K562 (cell line): Measurements from ENCODE around the gene CLCN1. TPM values are rescaled to one million over a fixed set of nuclear protein-coding genes. Genes with fewer than 3 reads are reported as not detected.

Source experiments
- KDM2B ChIP-seq: fragments of 250-450 bp; sonication (Bioruptor Pico); IDR thresholded peaks from 2 replicates; pipeline ENCODE4 v1.8.0; 2021; ENCODE audit warnings: mild to moderate bottlenecking, moderate library complexity
- PRMT5 ChIP-seq: sonication (generic); formaldehyde crosslinking; IDR thresholded peaks from 2 replicates; pipeline ENCODE4 v1.5.0; 2020; ENCODE audit warnings: missing genetic modification reagents
- SAP30 ChIP-seq: fragments of 200-600 bp; sonication (generic); IDR thresholded peaks from 2 replicates; pipeline ENCODE4 v1.6.1; 2012; ENCODE audit warnings: borderline replicate concordance, low read depth, mild to moderate bottlenecking, moderate library complexity, low read length, control low read depth, inconsistent platforms; ENCODE audit not compliant: insufficient read depth, poor library complexity, severe bottlenecking
- ZNF764 ChIP-seq: fragments of 250-450 bp; sonication (Bioruptor Pico); IDR thresholded peaks from 2 replicates; pipeline ENCODE4 v1.4.0; 2020; ENCODE audit warnings: low read depth, mild to moderate bottlenecking, moderate library complexity
- polyA plus RNA-seq, 8 experiments: library from polyadenylated mRNA; depleted of rRNA in 4 of 8; stranded (reverse) in 5 of 8; unstranded in 3 of 8; fragments of >200 nt; fragmentation: Nextera tagmentation in 2 of 8; fragmentation: Illumina TruSeq in 1 of 8; extraction: Ambion mirVana in 2 of 8; extraction: Trizol in 1 of 8; gene quantifications; 2 replicates each; pipeline versions ENCODE4 v1.2.1 to v1.2.3, GENCODE V29; 2011 to 2014; ENCODE audit warnings: inconsistent platforms in 1 of 8, missing spikeins in 1 of 8
- total RNA-seq, 7 experiments: library from RNA; depleted of rRNA in 6 of 7; stranded (reverse); fragments of >200 nt in 6 of 7; fragmentation: Illumina TruSeq in 2 of 7; extraction: Trizol in 2 of 7; gene quantifications; 2 replicates each; pipeline versions ENCODE4 v1.2.1 to v1.2.3, GENCODE V29; 2011 to 2021; ENCODE audit warnings: low replicate concordance in 1 of 7
- TF ChIP-seq, protein P1 (sequence below), 2 experiments: fragments of 450-650 bp; formaldehyde crosslinking in 1 of 2; IDR thresholded peaks; 2 replicates each; pipeline versions ENCODE4 v1.4.0 to v1.6.1; 2014 to 2020; ENCODE audit warnings: mild to moderate bottlenecking in 2 of 2, borderline replicate concordance in 1 of 2, low read depth in 1 of 2
- TF ChIP-seq, protein P2 (sequence below): sonication (generic); formaldehyde crosslinking; IDR thresholded peaks from 2 replicates; pipeline ENCODE4 v1.8.0; 2022; ENCODE audit warnings: mild to moderate bottlenecking, low read depth, missing genetic modification reagents
- TF ChIP-seq, protein P3 (sequence below), 2 experiments: fragments of 450-650 bp; IDR thresholded peaks; 2 replicates each; pipeline ENCODE4 v1.6.1; 2016
- TF ChIP-seq, protein P4 (sequence below): sonication (generic); formaldehyde crosslinking; IDR thresholded peaks from 2 replicates; pipeline ENCODE4 v1.8.1; 2023; ENCODE audit warnings: missing genetic modification reagents, mild to moderate bottlenecking, borderline replicate concordance

Gene CLCN1
- total and polyA plus RNA-seq, 9 of the 15 experiments (the other 6 are each of a cell fraction or from before 2014, with no cell fraction given) = 0.01 to 0.11 (median 0.04) TPM; not detected in 4

DNA sequence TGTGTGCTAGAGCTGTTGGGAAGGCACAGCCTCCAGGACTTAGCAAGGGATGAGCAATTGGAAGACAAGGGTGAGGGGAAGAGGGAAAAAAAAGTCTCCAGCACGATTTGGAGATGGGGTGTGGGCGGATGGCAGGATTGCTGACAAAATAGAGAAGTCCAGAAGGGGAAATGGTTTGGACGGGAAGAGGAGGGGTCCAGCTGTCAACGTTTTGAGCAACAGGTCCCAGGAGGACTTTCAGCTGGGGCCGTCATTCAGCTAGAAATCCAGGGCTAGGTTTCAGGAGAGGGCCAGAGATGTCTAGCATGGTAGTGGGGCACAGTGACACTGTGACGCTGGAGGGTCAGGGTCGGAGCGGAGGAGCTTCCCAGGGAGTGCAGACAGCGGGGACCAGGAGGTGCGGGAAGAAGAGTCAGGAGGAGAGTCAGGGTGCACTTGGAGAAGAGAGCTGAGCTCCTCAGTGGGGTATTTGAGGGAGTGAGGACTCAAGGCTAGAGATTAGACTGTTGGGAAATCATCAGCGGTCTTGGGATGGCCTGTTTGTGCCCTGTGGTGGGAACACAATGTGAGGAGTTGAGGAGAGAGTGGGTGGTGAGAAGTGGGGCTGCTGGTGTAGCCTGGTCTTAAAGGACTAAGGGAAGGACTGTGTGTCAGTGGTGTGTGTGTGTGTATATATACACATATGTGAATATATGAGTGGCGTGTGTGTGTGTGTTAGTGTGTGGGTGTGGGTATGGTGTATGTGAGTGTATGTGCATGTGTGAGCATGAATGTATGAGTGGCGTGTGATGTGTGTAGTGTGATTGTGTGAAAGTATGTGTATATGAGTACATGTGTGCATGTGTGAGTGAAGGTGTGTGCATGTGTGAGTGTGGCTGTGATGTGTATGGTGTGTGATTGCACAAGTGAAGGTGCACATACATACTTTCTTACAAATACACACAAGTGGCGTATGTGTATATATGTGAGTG is 69.0 kb downstream of the CLCN1 start (continued):
- TF ChIP-seq, protein P1, sequence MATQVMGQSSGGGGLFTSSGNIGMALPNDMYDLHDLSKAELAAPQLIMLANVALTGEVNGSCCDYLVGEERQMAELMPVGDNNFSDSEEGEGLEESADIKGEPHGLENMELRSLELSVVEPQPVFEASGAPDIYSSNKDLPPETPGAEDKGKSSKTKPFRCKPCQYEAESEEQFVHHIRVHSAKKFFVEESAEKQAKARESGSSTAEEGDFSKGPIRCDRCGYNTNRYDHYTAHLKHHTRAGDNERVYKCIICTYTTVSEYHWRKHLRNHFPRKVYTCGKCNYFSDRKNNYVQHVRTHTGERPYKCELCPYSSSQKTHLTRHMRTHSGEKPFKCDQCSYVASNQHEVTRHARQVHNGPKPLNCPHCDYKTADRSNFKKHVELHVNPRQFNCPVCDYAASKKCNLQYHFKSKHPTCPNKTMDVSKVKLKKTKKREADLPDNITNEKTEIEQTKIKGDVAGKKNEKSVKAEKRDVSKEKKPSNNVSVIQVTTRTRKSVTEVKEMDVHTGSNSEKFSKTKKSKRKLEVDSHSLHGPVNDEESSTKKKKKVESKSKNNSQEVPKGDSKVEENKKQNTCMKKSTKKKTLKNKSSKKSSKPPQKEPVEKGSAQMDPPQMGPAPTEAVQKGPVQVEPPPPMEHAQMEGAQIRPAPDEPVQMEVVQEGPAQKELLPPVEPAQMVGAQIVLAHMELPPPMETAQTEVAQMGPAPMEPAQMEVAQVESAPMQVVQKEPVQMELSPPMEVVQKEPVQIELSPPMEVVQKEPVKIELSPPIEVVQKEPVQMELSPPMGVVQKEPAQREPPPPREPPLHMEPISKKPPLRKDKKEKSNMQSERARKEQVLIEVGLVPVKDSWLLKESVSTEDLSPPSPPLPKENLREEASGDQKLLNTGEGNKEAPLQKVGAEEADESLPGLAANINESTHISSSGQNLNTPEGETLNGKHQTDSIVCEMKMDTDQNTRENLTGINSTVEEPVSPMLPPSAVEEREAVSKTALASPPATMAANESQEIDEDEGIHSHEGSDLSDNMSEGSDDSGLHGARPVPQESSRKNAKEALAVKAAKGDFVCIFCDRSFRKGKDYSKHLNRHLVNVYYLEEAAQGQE (IDR thresholded peaks at IDR 0.05; ENCODE audit: borderline replicate concordance) = no peak
- TF ChIP-seq, protein P1 (CRISPR knock-in tag; IDR thresholded peaks at IDR 0.05; ENCODE audit: low read depth) = no peak
- TF ChIP-seq, protein P2, sequence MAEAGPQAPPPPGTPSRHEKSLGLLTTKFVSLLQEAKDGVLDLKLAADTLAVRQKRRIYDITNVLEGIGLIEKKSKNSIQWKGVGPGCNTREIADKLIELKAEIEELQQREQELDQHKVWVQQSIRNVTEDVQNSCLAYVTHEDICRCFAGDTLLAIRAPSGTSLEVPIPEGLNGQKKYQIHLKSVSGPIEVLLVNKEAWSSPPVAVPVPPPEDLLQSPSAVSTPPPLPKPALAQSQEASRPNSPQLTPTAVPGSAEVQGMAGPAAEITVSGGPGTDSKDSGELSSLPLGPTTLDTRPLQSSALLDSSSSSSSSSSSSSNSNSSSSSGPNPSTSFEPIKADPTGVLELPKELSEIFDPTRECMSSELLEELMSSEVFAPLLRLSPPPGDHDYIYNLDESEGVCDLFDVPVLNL (CRISPR knock-in tag) = no peak
- TF ChIP-seq, protein P3, sequence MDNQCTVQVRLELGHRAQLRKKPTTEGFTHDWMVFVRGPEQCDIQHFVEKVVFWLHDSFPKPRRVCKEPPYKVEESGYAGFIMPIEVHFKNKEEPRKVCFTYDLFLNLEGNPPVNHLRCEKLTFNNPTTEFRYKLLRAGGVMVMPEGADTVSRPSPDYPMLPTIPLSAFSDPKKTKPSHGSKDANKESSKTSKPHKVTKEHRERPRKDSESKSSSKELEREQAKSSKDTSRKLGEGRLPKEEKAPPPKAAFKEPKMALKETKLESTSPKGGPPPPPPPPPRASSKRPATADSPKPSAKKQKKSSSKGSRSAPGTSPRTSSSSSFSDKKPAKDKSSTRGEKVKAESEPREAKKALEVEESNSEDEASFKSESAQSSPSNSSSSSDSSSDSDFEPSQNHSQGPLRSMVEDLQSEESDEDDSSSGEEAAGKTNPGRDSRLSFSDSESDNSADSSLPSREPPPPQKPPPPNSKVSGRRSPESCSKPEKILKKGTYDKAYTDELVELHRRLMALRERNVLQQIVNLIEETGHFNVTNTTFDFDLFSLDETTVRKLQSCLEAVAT (IDR thresholded peaks at IDR 0.05) = 0 out of 4 replicates have a peak, but pooled peaks have one; percentile 38 to 43
- TF ChIP-seq ZNF764 (no peak), SAP30 (no peak), PRMT5 (CRISPR knock-in tag) (no peak), KDM2B (CRISPR knock-in tag) (no peak)
- TF ChIP-seq, protein P4, sequence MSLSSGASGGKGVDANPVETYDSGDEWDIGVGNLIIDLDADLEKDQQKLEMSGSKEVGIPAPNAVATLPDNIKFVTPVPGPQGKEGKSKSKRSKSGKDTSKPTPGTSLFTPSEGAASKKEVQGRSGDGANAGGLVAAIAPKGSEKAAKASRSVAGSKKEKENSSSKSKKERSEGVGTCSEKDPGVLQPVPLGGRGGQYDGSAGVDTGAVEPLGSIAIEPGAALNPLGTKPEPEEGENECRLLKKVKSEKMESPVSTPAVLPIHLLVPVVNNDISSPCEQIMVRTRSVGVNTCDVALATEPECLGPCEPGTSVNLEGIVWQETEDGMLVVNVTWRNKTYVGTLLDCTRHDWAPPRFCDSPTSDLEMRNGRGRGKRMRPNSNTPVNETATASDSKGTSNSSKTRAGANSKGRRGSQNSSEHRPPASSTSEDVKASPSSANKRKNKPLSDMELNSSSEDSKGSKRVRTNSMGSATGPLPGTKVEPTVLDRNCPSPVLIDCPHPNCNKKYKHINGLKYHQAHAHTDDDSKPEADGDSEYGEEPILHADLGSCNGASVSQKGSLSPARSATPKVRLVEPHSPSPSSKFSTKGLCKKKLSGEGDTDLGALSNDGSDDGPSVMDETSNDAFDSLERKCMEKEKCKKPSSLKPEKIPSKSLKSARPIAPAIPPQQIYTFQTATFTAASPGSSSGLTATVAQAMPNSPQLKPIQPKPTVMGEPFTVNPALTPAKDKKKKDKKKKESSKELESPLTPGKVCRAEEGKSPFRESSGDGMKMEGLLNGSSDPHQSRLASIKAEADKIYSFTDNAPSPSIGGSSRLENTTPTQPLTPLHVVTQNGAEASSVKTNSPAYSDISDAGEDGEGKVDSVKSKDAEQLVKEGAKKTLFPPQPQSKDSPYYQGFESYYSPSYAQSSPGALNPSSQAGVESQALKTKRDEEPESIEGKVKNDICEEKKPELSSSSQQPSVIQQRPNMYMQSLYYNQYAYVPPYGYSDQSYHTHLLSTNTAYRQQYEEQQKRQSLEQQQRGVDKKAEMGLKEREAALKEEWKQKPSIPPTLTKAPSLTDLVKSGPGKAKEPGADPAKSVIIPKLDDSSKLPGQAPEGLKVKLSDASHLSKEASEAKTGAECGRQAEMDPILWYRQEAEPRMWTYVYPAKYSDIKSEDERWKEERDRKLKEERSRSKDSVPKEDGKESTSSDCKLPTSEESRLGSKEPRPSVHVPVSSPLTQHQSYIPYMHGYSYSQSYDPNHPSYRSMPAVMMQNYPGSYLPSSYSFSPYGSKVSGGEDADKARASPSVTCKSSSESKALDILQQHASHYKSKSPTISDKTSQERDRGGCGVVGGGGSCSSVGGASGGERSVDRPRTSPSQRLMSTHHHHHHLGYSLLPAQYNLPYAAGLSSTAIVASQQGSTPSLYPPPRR (CRISPR knock-in tag) = no peak
